Measurements from ENCODE around the gene RPP40.

Gene RPP40

GRCh38 chr6:4950836-4951533, 52.9 kb downstream of the RPP40 start:
- DNase-seq = peak in 1 of 42 donors; percentile 35

GRCh38 chr6:4950076-4950475, 53.8 kb downstream of the RPP40 start:
- intact Hi-C loops (cut with DNase I) = no loop called here
- peak in 1 of 42 donors; percentile 17 for DNase-seq

More at GRCh38 chr6:4950836-4951533, 52.9 kb downstream of the RPP40 start:
- intact Hi-C loops (cut with DNase I) = no loop called here

GRCh38 chr6:4948781-4949450, 54.9 kb downstream of the RPP40 start:
- intact Hi-C loops (cut with DNase I) = no loop called here
- peak in 1 of 42 donors; percentile 16 for DNase-seq

- peak in 20 of 42 donors; percentile 24 to 75 (median 37) for DNase-seq
- intact Hi-C loops (cut with DNase I) = no loop called here
These were observed 56.1 kb downstream of the RPP40 start for GRCh38 chr6:4947716-4948115.

GRCh38 chr6:4946521-4946920, 57.3 kb downstream of the RPP40 start:
- intact Hi-C loops (cut with DNase I) = no loop called here
- DNase-seq = peak in 1 of 42 donors; percentile 26
